ENCODE measurements around the gene APBB2.

DNA sequence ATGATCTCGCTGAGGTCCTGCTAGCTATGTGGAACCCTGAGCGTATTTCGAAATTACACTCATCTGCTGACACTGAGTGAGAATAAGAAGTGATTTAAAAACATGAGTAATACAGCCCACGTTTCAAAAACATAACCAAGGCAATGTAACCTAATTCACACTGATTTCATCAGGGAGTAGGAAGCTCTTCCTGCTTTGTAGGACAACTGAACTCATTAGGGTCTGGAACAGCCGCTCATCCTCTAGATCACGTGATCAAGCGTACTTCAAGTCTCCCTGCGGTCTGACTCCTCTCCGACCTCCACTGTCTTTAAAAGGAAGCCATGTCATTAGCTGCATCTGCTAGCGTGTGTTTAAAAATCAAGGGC, 326.6 kb downstream of the APBB2 start:
- TF ChIP-seq, protein P1, sequence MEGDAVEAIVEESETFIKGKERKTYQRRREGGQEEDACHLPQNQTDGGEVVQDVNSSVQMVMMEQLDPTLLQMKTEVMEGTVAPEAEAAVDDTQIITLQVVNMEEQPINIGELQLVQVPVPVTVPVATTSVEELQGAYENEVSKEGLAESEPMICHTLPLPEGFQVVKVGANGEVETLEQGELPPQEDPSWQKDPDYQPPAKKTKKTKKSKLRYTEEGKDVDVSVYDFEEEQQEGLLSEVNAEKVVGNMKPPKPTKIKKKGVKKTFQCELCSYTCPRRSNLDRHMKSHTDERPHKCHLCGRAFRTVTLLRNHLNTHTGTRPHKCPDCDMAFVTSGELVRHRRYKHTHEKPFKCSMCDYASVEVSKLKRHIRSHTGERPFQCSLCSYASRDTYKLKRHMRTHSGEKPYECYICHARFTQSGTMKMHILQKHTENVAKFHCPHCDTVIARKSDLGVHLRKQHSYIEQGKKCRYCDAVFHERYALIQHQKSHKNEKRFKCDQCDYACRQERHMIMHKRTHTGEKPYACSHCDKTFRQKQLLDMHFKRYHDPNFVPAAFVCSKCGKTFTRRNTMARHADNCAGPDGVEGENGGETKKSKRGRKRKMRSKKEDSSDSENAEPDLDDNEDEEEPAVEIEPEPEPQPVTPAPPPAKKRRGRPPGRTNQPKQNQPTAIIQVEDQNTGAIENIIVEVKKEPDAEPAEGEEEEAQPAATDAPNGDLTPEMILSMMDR (IDR thresholded peaks at IDR 0.05): no peak
- TF ChIP-seq POLR2A (IDR thresholded peaks at IDR 0.05) (no peak), POLR2AphosphoS5 (IDR thresholded peaks at IDR 0.05) (no peak), EP300 (IDR thresholded peaks at IDR 0.05) (no peak)

Data from gastroesophageal sphincter (tissue), 3 donors.